Progenitor cell of endocrine pancreas (in vitro differentiated cells): ENCODE results near the gene GSTA1. TPM values are rescaled to one million over a fixed set of nuclear protein-coding genes. Genes with fewer than 3 reads are reported as not detected.

ENCODE experiments used
- DNase-seq: peaks from one replicate; pipeline ENCODE4 v3.0.0; 2021; ENCODE audit warnings: low spot score; ENCODE audit not compliant: unreplicated experiment
- H3K27ac Mint-ChIP-seq: 2 replicates; pipeline ENCODE4 v1.8.0; 2021; ENCODE audit warnings: mild to moderate bottlenecking, moderate library complexity, mixed read lengths
- H3K27me3 Mint-ChIP-seq: 2 replicates; pipeline ENCODE4 v1.8.0; 2021; ENCODE audit warnings: mixed read lengths
- H3K36me3 Mint-ChIP-seq: 2 replicates; pipeline ENCODE4 v1.8.0; 2022; ENCODE audit warnings: mixed read lengths; ENCODE audit not compliant: insufficient read depth
- H3K4me1 Mint-ChIP-seq: 2 replicates; pipeline ENCODE4 v1.8.0; 2021; ENCODE audit warnings: low read depth, mixed read lengths
- H3K4me3 Mint-ChIP-seq: 2 replicates; pipeline ENCODE4 v1.8.0; 2021; ENCODE audit warnings: low read depth, mild to moderate bottlenecking, moderate library complexity, mixed read lengths
- H3K9me3 Mint-ChIP-seq: 2 replicates; pipeline ENCODE4 v1.8.0; 2021; ENCODE audit warnings: low read depth, mixed read lengths
- CTCF ChIP-seq: fragments of 200-600 bp; sonication (generic); IDR thresholded peaks from one replicate; pipeline ENCODE4 v1.5.0; 2021; ENCODE audit warnings: antibody characterized with exemption, mild to moderate bottlenecking; ENCODE audit not compliant: unreplicated experiment
- total RNA-seq: library from RNA; stranded (reverse); gene quantifications from 2 replicates; pipeline ENCODE4 v1.2.1, GENCODE V29; 2021

The GSTA1 gene
- total RNA-seq, 1 donor from 2014 or later = 25.8 TPM

GRCh38 chr6:52746213-52746612 is 57.4 kb downstream of the GSTA1 start:
- no peak for TF ChIP-seq CTCF
- no peak overlapping the region for H3K4me3 Mint-ChIP-seq
- H3K4me1 Mint-ChIP-seq = peaks cover 26% of the 10 kb centered on the region
- H3K36me3 Mint-ChIP-seq = peaks cover 10% of the 10 kb centered on the region
- peaks cover 5% of the 10 kb centered on the region for H3K9me3 Mint-ChIP-seq
- DNase-seq = no peak
- H3K27me3 Mint-ChIP-seq = no peaks in the 10 kb centered on the region
- H3K27ac Mint-ChIP-seq = peak overlapping the region; percentile 69

GRCh38 chr6:52745764-52746201 is 57.8 kb downstream of the GSTA1 start:
- Mint-ChIP-seq H3K27ac (peak overlapping the region; percentile 69), H3K4me3 (no peak overlapping the region), H3K4me1 (peaks cover 26% of the 10 kb centered on the region), H3K27me3 (no peaks in the 10 kb centered on the region), H3K9me3 (peaks cover 3% of the 10 kb centered on the region), H3K36me3 (peaks cover 6% of the 10 kb centered on the region)
- DNase-seq = no peak
- no peak for TF ChIP-seq CTCF

- no peak overlapping the region for H3K27ac Mint-ChIP-seq
- no peak for TF ChIP-seq CTCF
- H3K36me3 Mint-ChIP-seq = peaks cover 3% of the 10 kb centered on the region
- peaks cover 12% of the 10 kb centered on the region for H3K4me1 Mint-ChIP-seq
- no peak for DNase-seq
- H3K9me3 Mint-ChIP-seq = peaks cover 11% of the 10 kb centered on the region
- H3K4me3 Mint-ChIP-seq = no peak overlapping the region
- H3K27me3 Mint-ChIP-seq = no peaks in the 10 kb centered on the region
Measured at GRCh38 chr6:52741872-52742271, 61.7 kb downstream of the GSTA1 start.

Other genes starting within 250 kb of the GSTA1 start
- gene TRAM2, start 226.8 kb downstream of the GSTA1 start, total RNA-seq = 18.6 and 19.9 TPM in 2 replicates
- 29.7 and 33.6 TPM in 2 replicates for gene TMEM14A, start 132.7 kb downstream of the GSTA1 start, total RNA-seq
- gene GSTA2, start 40.3 kb downstream of the GSTA1 start, total RNA-seq = 4.6 and 10.7 TPM in 2 replicates
- not detected in 2 replicates for gene GSTA5, start 37.0 kb upstream of the GSTA1 start, total RNA-seq
- gene GSTA3, start 105.9 kb upstream of the GSTA1 start, total RNA-seq = not detected in 2 replicates
- 44.7 and 45.6 TPM in 2 replicates for gene GSTA4, start 191.5 kb upstream of the GSTA1 start, total RNA-seq